ENCODE measurements around the gene C9orf152.

The C9orf152 gene

DNA sequence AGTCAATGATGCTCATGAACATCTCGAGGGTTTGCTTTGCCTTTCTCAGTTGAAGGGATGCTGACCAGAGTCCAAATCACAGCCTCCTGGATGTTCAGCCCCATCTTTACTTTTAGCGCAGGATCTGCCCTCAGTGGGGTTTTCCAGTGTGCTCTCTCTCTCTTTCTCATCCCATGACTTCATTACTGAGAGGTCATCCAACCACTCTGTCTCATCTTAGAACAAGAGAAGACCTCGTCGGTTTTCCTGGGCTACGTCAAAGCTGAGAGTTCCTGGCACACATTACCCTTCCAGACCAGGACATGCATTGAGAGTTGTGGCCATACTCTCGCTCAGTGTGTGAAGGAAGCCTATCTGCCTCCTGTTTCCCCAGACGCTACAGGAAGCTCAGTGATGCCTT lies 47.3 kb downstream of the C9orf152 start (continued):
- TF ChIP-seq, protein P1, sequence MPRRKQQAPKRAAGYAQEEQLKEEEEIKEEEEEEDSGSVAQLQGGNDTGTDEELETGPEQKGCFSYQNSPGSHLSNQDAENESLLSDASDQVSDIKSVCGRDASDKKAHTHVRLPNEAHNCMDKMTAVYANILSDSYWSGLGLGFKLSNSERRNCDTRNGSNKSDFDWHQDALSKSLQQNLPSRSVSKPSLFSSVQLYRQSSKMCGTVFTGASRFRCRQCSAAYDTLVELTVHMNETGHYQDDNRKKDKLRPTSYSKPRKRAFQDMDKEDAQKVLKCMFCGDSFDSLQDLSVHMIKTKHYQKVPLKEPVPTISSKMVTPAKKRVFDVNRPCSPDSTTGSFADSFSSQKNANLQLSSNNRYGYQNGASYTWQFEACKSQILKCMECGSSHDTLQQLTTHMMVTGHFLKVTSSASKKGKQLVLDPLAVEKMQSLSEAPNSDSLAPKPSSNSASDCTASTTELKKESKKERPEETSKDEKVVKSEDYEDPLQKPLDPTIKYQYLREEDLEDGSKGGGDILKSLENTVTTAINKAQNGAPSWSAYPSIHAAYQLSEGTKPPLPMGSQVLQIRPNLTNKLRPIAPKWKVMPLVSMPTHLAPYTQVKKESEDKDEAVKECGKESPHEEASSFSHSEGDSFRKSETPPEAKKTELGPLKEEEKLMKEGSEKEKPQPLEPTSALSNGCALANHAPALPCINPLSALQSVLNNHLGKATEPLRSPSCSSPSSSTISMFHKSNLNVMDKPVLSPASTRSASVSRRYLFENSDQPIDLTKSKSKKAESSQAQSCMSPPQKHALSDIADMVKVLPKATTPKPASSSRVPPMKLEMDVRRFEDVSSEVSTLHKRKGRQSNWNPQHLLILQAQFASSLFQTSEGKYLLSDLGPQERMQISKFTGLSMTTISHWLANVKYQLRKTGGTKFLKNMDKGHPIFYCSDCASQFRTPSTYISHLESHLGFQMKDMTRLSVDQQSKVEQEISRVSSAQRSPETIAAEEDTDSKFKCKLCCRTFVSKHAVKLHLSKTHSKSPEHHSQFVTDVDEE (CRISPR knock-in tag; IDR thresholded peaks at IDR 0.05), result no peak
- TF ChIP-seq ARNTL (CRISPR knock-in tag; IDR thresholded peaks at IDR 0.05; ENCODE audit: borderline replicate concordance, low read depth) (no peak), ZNF565 (CRISPR knock-in tag; conservative IDR thresholded peaks at IDR 0.05; ENCODE audit: low read depth) (no peak), BACH2 (CRISPR knock-in tag; IDR thresholded peaks at IDR 0.05; ENCODE audit: borderline replicate concordance) (no peak), TCF4 (CRISPR knock-in tag; IDR thresholded peaks at IDR 0.05; ENCODE audit: borderline replicate concordance) (no peak)
- TF ChIP-seq, protein P2, sequence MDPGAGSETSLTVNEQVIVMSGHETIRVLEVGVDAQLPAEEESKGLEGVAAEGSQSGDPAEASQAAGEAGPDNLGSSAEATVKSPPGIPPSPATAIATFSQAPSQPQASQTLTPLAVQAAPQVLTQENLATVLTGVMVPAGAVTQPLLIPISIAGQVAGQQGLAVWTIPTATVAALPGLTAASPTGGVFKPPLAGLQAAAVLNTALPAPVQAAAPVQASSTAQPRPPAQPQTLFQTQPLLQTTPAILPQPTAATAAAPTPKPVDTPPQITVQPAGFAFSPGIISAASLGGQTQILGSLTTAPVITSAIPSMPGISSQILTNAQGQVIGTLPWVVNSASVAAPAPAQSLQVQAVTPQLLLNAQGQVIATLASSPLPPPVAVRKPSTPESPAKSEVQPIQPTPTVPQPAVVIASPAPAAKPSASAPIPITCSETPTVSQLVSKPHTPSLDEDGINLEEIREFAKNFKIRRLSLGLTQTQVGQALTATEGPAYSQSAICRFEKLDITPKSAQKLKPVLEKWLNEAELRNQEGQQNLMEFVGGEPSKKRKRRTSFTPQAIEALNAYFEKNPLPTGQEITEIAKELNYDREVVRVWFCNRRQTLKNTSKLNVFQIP (CRISPR knock-in tag; IDR thresholded peaks at IDR 0.05; ENCODE audit: borderline replicate concordance, low read depth), result no peak
- TF ChIP-seq, protein P3, sequence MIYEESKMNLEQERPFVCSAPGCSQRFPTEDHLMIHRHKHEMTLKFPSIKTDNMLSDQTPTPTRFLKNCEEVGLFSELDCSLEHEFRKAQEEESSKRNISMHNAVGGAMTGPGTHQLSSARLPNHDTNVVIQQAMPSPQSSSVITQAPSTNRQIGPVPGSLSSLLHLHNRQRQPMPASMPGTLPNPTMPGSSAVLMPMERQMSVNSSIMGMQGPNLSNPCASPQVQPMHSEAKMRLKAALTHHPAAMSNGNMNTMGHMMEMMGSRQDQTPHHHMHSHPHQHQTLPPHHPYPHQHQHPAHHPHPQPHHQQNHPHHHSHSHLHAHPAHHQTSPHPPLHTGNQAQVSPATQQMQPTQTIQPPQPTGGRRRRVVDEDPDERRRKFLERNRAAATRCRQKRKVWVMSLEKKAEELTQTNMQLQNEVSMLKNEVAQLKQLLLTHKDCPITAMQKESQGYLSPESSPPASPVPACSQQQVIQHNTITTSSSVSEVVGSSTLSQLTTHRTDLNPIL (CRISPR knock-in tag; IDR thresholded peaks at IDR 0.05; ENCODE audit: low read depth), result no peak

DNA sequence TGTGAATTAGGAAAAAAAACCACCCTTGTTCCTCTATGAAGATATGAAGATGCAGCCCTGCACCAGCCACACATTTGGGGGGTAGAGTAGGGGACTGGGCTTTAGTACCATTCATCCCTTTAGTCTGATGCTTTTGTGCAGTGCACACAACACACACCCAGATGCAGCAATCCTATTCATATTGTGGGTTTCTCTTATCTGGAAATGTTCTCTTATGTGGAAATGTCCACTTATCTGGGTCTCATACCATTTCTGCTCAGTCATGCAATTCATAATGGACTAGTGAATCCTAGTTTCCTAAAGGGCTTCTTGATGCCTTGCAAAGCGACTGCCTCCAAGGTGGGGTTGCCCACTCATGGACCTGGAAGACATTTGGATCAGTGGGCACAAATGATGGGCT lies 47.8 kb downstream of the C9orf152 start:
- TF ChIP-seq ZNF70 (CRISPR knock-in tag; IDR thresholded peaks at IDR 0.05) (no peak), TCF4 (CRISPR knock-in tag; IDR thresholded peaks at IDR 0.05; ENCODE audit: borderline replicate concordance) (no peak), ZNF565 (CRISPR knock-in tag; conservative IDR thresholded peaks at IDR 0.05; ENCODE audit: low read depth) (no peak), ZNF8 (CRISPR knock-in tag; IDR thresholded peaks at IDR 0.05) (no peak), RARB (CRISPR knock-in tag; IDR thresholded peaks at IDR 0.05) (no peak), GLIS3 (CRISPR knock-in tag; IDR thresholded peaks at IDR 0.05) (no peak), ZFP30 (CRISPR knock-in tag; IDR thresholded peaks at IDR 0.05) (no peak)
- ATAC-seq, result no peak

DNA sequence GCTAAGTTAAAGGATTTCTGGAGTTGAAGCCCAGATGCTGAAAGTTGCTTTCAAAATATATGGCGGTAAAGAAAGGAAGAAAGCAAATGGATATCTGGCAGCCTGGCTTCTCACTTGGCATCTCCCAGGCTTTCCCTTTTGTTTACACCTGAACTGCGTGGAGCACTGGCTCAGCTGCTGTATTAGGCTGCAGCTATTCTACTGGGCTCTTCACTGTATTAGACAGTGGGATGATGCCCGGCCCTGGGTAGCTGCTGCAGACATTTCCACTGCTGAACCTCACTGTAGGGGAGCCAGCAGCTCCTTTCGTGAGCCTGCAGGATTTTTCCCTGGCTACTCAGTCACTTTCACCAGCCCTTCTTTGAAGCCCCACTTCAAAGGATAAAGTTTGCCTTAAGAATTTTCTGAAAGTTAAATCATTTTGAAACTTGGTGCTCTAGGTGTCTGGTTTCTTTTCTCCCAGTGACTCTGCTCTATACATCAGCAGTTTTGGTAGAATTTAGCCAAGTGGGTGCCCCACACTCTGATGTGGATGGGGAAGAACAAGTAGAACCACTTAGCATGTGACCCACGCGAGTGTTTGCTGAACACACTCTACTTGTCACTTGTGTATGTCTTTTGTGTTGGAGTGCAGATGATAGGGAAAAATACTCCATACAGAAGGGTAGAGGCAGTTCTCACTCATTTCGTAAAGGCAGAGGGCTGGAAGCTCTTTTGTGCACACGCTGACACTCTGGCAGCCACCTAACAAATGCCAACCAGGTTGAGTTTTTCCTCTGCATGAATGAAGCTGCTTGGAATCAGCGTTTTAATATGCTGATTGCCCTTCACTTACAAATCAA lies 49.9 kb downstream of the C9orf152 start:
- no peak for ATAC-seq
- TF ChIP-seq ZNF8 (CRISPR knock-in tag; IDR thresholded peaks at IDR 0.05) (no peak), ESRRG (CRISPR knock-in tag; IDR thresholded peaks at IDR 0.05) (no peak), ZFP30 (CRISPR knock-in tag; IDR thresholded peaks at IDR 0.05) (no peak), GLIS3 (CRISPR knock-in tag; IDR thresholded peaks at IDR 0.05) (no peak), TCF4 (CRISPR knock-in tag; IDR thresholded peaks at IDR 0.05; ENCODE audit: borderline replicate concordance) (no peak), BACH2 (CRISPR knock-in tag; IDR thresholded peaks at IDR 0.05; ENCODE audit: borderline replicate concordance) (no peak)
- TF ChIP-seq, protein P3 (CRISPR knock-in tag; IDR thresholded peaks at IDR 0.05; ENCODE audit: low read depth), result no peak

DNA sequence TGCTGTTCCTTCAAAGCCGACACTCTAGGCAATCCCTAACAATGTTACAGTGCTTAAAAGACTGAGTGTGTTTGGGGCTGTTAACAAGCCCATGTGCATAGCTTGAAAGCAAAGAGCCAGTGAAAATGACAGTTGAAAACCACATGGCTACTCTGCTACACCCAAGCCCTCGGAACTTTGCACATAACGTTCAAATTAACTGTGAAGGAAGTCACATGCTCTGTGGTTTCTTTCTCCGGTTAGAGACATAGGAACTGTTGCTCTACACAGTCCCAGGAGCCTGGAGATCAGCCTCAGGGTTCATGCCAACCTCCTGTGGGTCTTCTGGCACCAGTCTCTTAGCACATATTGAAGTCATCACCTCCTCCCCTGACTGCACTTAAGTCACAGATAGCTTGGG lies 51.1 kb downstream of the C9orf152 start:
- ATAC-seq, result peak; percentile 85
- TF ChIP-seq, protein P3 (CRISPR knock-in tag; IDR thresholded peaks at IDR 0.05; ENCODE audit: low read depth), result no peak
- TF ChIP-seq ARNTL (CRISPR knock-in tag; IDR thresholded peaks at IDR 0.05; ENCODE audit: borderline replicate concordance, low read depth), result no peak
- TF ChIP-seq GLIS3 (CRISPR knock-in tag; IDR thresholded peaks at IDR 0.05), result no peak
- TF ChIP-seq, protein P2 (CRISPR knock-in tag; IDR thresholded peaks at IDR 0.05; ENCODE audit: borderline replicate concordance, low read depth), result no peak
- no peak for TF ChIP-seq ZC3H10 (CRISPR knock-in tag; IDR thresholded peaks at IDR 0.05)
- TF ChIP-seq ZNF8 (CRISPR knock-in tag; IDR thresholded peaks at IDR 0.05), result no peak
- no peak for TF ChIP-seq ESRRG (CRISPR knock-in tag; IDR thresholded peaks at IDR 0.05)
- no peak for TF ChIP-seq TCF4 (CRISPR knock-in tag; IDR thresholded peaks at IDR 0.05; ENCODE audit: borderline replicate concordance)
- TF ChIP-seq ZFP3 (CRISPR knock-in tag; IDR thresholded peaks at IDR 0.05), result no peak
- no peak for TF ChIP-seq TOX (CRISPR knock-in tag; IDR thresholded peaks at IDR 0.05; ENCODE audit: borderline replicate concordance)
- TF ChIP-seq ZNF70 (CRISPR knock-in tag; IDR thresholded peaks at IDR 0.05), result no peak
- no peak for TF ChIP-seq ISL1 (CRISPR knock-in tag; IDR thresholded peaks at IDR 0.05)
- no peak for TF ChIP-seq BACH2 (CRISPR knock-in tag; IDR thresholded peaks at IDR 0.05; ENCODE audit: borderline replicate concordance)
- no peak for TF ChIP-seq OSR1 (CRISPR knock-in tag; IDR thresholded peaks at IDR 0.05)
- TF ChIP-seq, protein P4, sequence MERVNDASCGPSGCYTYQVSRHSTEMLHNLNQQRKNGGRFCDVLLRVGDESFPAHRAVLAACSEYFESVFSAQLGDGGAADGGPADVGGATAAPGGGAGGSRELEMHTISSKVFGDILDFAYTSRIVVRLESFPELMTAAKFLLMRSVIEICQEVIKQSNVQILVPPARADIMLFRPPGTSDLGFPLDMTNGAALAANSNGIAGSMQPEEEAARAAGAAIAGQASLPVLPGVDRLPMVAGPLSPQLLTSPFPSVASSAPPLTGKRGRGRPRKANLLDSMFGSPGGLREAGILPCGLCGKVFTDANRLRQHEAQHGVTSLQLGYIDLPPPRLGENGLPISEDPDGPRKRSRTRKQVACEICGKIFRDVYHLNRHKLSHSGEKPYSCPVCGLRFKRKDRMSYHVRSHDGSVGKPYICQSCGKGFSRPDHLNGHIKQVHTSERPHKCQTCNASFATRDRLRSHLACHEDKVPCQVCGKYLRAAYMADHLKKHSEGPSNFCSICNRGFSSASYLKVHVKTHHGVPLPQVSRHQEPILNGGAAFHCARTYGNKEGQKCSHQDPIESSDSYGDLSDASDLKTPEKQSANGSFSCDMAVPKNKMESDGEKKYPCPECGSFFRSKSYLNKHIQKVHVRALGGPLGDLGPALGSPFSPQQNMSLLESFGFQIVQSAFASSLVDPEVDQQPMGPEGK (CRISPR knock-in tag; IDR thresholded peaks at IDR 0.05; ENCODE audit: borderline replicate concordance), result no peak
- TF ChIP-seq CSDC2 (CRISPR knock-in tag; IDR thresholded peaks at IDR 0.05), result no peak
- no peak for TF ChIP-seq ZNF565 (CRISPR knock-in tag; conservative IDR thresholded peaks at IDR 0.05; ENCODE audit: low read depth)
- no peak for TF ChIP-seq PPARA (CRISPR knock-in tag; IDR thresholded peaks at IDR 0.05; ENCODE audit: borderline replicate concordance)
- TF ChIP-seq ZFP30 (CRISPR knock-in tag; IDR thresholded peaks at IDR 0.05), result no peak

Data from SK-N-SH treated with all-trans-retinoic acid at 6 μM for 48 hours (cell line).